Adrenal gland (tissue), 5 donors: Measurements from ENCODE around the gene ATG4A.

Source experiments
- POLR2A ChIP-seq, 2 donors: fragments of 450-650 bp; IDR thresholded peaks; one replicate each; pipeline ENCODE4 v1.6.1; 2017; ENCODE audit warnings: antibody characterized with exemption in 2 of 2, mild to moderate bottlenecking in 2 of 2, moderate library complexity in 1 of 2
- TF ChIP-seq, protein P1 (sequence below), 6 experiments: fragments of 450-650 bp in 4 of 6; fragments of 200-600 bp in 2 of 6; sonication (generic) in 1 of 6; IDR thresholded peaks; 1 replicate in 5 of 6; 2 replicates in 1 of 6; pipeline versions ENCODE4 v1.5.1 to v1.8.0; 2016 to 2021; ENCODE audit warnings: antibody characterized with exemption in 6 of 6, mild to moderate bottlenecking in 2 of 6, moderate library complexity in 1 of 6
- donor health status: DM: no; HTN: no; CAD: no.

DNA sequence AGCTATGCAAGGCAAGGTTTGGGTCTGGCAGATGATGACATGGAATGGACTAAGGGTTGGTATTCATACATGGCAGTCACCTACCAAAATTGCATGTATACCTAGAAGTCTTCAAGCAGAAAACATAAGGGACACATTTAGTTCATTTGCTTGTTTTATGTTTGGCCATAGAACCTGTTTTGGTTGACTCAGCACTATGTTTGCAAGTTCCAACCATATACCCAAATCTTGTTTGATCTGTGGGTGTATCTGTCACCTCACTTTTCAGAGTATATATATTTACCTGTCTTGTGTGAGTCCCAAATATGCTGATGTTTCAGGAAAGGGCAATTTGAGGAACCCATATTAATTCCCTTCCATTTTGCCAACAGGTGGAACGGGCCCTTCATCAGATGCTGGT, 39.3 kb downstream of the ATG4A start:
- no peak for TF ChIP-seq POLR2A (IDR thresholded peaks at IDR 0.05)
- TF ChIP-seq, protein P1, sequence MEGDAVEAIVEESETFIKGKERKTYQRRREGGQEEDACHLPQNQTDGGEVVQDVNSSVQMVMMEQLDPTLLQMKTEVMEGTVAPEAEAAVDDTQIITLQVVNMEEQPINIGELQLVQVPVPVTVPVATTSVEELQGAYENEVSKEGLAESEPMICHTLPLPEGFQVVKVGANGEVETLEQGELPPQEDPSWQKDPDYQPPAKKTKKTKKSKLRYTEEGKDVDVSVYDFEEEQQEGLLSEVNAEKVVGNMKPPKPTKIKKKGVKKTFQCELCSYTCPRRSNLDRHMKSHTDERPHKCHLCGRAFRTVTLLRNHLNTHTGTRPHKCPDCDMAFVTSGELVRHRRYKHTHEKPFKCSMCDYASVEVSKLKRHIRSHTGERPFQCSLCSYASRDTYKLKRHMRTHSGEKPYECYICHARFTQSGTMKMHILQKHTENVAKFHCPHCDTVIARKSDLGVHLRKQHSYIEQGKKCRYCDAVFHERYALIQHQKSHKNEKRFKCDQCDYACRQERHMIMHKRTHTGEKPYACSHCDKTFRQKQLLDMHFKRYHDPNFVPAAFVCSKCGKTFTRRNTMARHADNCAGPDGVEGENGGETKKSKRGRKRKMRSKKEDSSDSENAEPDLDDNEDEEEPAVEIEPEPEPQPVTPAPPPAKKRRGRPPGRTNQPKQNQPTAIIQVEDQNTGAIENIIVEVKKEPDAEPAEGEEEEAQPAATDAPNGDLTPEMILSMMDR (IDR thresholded peaks at IDR 0.05) = no peak
